Neutrophil (primary cell): ENCODE measurements around the gene ZNF280C.

Experiments
- H3K27ac ChIP-seq: fragments of 200-600 bp; sonication (generic); 2 replicates; pipeline ENCODE4 v1.5.1; 2016; ENCODE audit warnings: mild to moderate bottlenecking, moderate library complexity
- H3K27me3 ChIP-seq: fragments of 200-600 bp; sonication (generic); 2 replicates; pipeline ENCODE4 v1.6.0; 2016; ENCODE audit warnings: mild to moderate bottlenecking
- H3K36me3 ChIP-seq: fragments of 200-600 bp; sonication (generic); 2 replicates; pipeline ENCODE4 v1.5.1; 2017
- H3K4me1 ChIP-seq, 2 experiments: fragments of 200-600 bp in 1 of 2; sonication (generic) in 1 of 2; 1 replicate in 1 of 2; 2 replicates in 1 of 2; pipeline versions ENCODE4 v1.5.1 to v1.6.1; 2013 to 2016; ENCODE audit warnings: low read depth in 1 of 2, low read length in 1 of 2, mild to moderate bottlenecking in 1 of 2, moderate library complexity in 1 of 2; ENCODE audit not compliant: control insufficient read depth in 1 of 2, insufficient read depth in 1 of 2
- H3K4me3 ChIP-seq, 2 experiments: fragments of 200-600 bp in 1 of 2; sonication (generic) in 1 of 2; 1 replicate in 1 of 2; 2 replicates in 1 of 2; pipeline ENCODE4 v1.5.1; 2013 to 2016; ENCODE audit warnings: low read depth in 1 of 2, low read length in 1 of 2, mild to moderate bottlenecking in 1 of 2, moderate library complexity in 1 of 2
- H3K9me3 ChIP-seq: fragments of 200-600 bp; sonication (generic); 2 replicates; pipeline ENCODE4 v1.5.1; 2016
- TF ChIP-seq, protein P1 (sequence below): fragments of 200-600 bp; sonication (generic); IDR thresholded peaks from 2 replicates; pipeline ENCODE4 v1.5.1; 2016; ENCODE audit warnings: antibody characterized with exemption

Gene ZNF280C

DNA sequence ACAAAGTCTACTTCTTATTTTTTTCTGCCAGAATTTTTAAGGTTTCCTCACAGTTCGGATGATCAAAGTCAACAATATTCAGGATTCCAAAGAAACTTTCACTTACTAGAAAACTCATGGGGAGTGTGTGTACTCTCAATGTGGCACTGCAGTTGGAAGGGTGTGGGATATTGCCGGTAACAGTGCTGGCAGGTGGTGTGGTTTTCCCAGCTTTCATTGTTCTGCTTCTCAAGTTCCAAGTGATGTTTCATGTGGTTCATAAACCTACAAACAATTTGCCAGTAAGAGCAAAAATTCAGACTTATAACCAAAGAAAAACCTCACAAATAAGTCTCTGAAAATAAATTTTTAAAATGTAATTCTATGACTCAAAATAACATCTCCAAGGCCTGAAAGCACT is 39.8 kb downstream of the ZNF280C start:
- TF ChIP-seq, protein P1, sequence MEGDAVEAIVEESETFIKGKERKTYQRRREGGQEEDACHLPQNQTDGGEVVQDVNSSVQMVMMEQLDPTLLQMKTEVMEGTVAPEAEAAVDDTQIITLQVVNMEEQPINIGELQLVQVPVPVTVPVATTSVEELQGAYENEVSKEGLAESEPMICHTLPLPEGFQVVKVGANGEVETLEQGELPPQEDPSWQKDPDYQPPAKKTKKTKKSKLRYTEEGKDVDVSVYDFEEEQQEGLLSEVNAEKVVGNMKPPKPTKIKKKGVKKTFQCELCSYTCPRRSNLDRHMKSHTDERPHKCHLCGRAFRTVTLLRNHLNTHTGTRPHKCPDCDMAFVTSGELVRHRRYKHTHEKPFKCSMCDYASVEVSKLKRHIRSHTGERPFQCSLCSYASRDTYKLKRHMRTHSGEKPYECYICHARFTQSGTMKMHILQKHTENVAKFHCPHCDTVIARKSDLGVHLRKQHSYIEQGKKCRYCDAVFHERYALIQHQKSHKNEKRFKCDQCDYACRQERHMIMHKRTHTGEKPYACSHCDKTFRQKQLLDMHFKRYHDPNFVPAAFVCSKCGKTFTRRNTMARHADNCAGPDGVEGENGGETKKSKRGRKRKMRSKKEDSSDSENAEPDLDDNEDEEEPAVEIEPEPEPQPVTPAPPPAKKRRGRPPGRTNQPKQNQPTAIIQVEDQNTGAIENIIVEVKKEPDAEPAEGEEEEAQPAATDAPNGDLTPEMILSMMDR: no peak
- Histone ChIP-seq H3K36me3 (no peaks in the 10 kb centered on the region), H3K4me1 (peaks cover 0 to 7% of the 10 kb centered on the region in 2 experiments), H3K27ac (no peak overlapping the region), H3K4me3 (no peak overlapping the region), H3K27me3 (no peaks in the 10 kb centered on the region), H3K9me3 (no peaks in the 10 kb centered on the region)

DNA sequence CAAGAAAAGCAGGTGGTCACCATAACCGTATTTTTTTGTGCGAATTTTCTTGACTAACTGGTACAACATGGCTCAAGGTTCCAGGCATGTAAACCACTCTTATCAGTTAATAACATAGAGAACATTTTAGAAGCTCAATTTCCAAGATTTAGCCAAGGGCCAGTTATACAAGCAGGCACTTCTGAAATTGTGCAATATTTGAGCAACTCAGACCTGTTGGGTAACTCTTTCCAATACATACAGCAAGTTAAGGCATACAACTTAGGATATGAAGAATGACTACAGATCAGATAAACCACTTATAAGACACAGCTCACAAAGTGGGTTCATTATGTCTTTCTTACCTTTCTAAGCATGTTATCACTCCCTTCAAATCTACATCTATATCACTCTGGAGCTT is 43.9 kb downstream of the ZNF280C start:
- Histone ChIP-seq H3K4me1 (peaks cover 0 to 7% of the 10 kb centered on the region in 2 experiments), H3K9me3 (no peaks in the 10 kb centered on the region), H3K36me3 (no peaks in the 10 kb centered on the region), H3K27ac (no peak overlapping the region), H3K4me3 (no peak overlapping the region), H3K27me3 (no peaks in the 10 kb centered on the region)
- TF ChIP-seq, protein P1: no peak

DNA sequence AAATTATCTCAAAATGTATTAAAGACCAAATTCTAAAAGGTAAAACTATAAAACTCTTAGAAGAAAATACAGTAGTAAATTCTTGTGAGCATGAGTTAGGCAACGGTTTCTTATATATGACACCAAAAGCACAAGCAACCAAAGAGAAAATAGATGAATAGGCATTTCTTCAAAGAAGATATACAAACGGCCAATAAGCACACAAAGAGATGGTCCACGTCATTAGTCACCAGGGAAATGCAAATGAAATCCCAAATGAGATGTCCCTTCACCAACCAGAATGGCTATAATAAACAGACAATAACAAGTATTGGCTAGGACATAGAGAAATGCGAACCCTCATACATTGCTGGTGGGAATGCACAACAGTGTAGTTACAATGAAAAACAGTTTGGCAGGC is 52.4 kb downstream of the ZNF280C start:
- no peak overlapping the region for H3K27ac ChIP-seq
- no peaks in the 10 kb centered on the region for H3K9me3 ChIP-seq
- no peak overlapping the region for H3K4me3 ChIP-seq
- H3K36me3 ChIP-seq: no peaks in the 10 kb centered on the region
- TF ChIP-seq, protein P1: no peak
- H3K4me1 ChIP-seq: no peaks in the 10 kb centered on the region
- no peaks in the 10 kb centered on the region for H3K27me3 ChIP-seq

GRCh38 chrX:130213376-130213775 is 55.3 kb downstream of the ZNF280C start:
- Histone ChIP-seq H3K4me1 (no peaks in the 10 kb centered on the region), H3K36me3 (no peaks in the 10 kb centered on the region), H3K9me3 (no peaks in the 10 kb centered on the region), H3K27me3 (no peaks in the 10 kb centered on the region), H3K27ac (no peak overlapping the region), H3K4me3 (no peak overlapping the region)
- TF ChIP-seq, protein P1: no peak

DNA sequence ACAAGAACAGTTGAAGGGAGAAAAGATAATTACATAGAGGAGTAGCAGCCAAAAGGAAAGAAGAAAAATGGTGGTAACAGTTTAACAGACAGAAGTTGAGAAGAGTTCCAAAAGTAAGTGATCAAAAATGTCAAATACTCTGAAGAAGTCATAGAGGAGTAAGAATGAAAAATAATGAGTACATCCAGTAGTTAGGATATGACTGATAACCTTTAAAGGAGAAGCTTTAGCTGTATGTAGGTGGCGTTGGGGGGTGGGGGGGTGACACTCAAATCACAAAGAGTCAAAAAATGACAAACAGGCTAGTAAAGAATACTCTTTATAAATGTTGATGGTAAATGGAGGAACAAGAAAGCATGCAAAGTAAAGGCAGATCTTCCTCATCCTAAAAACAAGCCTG is 56.3 kb downstream of the ZNF280C start:
- TF ChIP-seq, protein P1: no peak
- H3K36me3 ChIP-seq: no peaks in the 10 kb centered on the region
- no peak overlapping the region for H3K4me3 ChIP-seq
- no peaks in the 10 kb centered on the region for H3K9me3 ChIP-seq
- H3K27me3 ChIP-seq: no peaks in the 10 kb centered on the region
- H3K27ac ChIP-seq: no peak overlapping the region
- no peaks in the 10 kb centered on the region for H3K4me1 ChIP-seq
